ENCODE results near the gene TOGARAM2. TPM values are rescaled to one million over a fixed set of nuclear protein-coding genes. Genes with fewer than 3 reads are reported as not detected.
A peak's percentile ranks its signal among the peaks of the same experiment; 100 is the strongest.

Gene TOGARAM2
- total RNA-seq, 4 donors from 2014 or later = 0.19 to 10.4 (median 0.96) TPM

GRCh38 chr2:29064346-29064715 is 83.2 kb downstream of the TOGARAM2 start:
- ATAC-seq (ENCODE audit: low FRiP score) = no peak
- no peak for TF ChIP-seq CTCF (IDR thresholded peaks at IDR 0.05)
- no peak for DNase-seq (ENCODE audit: low spot score)

GRCh38 chr2:29064746-29065067 is 83.6 kb downstream of the TOGARAM2 start:
- DNase-seq (ENCODE audit: low spot score) = no peak
- ATAC-seq (ENCODE audit: low FRiP score) = no peak
- no peak for TF ChIP-seq CTCF (IDR thresholded peaks at IDR 0.05)

GRCh38 chr2:29065068-29065811 is 84.1 kb downstream of the TOGARAM2 start:
- DNase-seq (ENCODE audit: low spot score) (no peak), ATAC-seq (ENCODE audit: low FRiP score) (no peak)
- no peak for TF ChIP-seq CTCF (IDR thresholded peaks at IDR 0.05)

- DNase-seq (ENCODE audit: low spot score) (no peak), ATAC-seq (ENCODE audit: low FRiP score) (peak; percentile 41)
Observed at GRCh38 chr2:29066271-29066860, 85.3 kb downstream of the TOGARAM2 start.

GRCh38 chr2:29066997-29067605 is 86.0 kb downstream of the TOGARAM2 start:
- DNase-seq (ENCODE audit: low spot score) (no peak), ATAC-seq (ENCODE audit: low FRiP score) (no peak)
- TF ChIP-seq CTCF (IDR thresholded peaks at IDR 0.05) = no peak

More at GRCh38 chr2:29066271-29066860, 85.3 kb downstream of the TOGARAM2 start:
- TF ChIP-seq CTCF (IDR thresholded peaks at IDR 0.05) = no peak

- DNase-seq (ENCODE audit: low spot score) = no peak
- ATAC-seq (ENCODE audit: low FRiP score) = no peak
- no peak for TF ChIP-seq CTCF (IDR thresholded peaks at IDR 0.05)
Observed at GRCh38 chr2:29068513-29068912, 87.4 kb downstream of the TOGARAM2 start.

- DNase-seq (ENCODE audit: low spot score) (no peak), ATAC-seq (ENCODE audit: low FRiP score) (no peak)
- TF ChIP-seq CTCF (IDR thresholded peaks at IDR 0.05) = no peak
Observed at GRCh38 chr2:29070526-29070925, 89.4 kb downstream of the TOGARAM2 start.

All from omental fat pad (tissue), 4 donors.